PC-3 (cell line): Measurements from ENCODE around the gene SEMA4C.

Source experiments
- EZH2 ChIP-seq: fragments of 300-600 bp; sonication (generic); IDR thresholded peaks from one replicate; pipeline ENCODE4 v1.6.1; 2017; ENCODE audit warnings: antibody characterized with exemption, mild to moderate bottlenecking, low read length; ENCODE audit not compliant: unreplicated experiment
- EZH2phosphoT487 ChIP-seq: fragments of 300-600 bp; sonication (generic); IDR thresholded peaks from 2 replicates; pipeline ENCODE4 v1.6.1; 2018; ENCODE audit warnings: mild to moderate bottlenecking, antibody characterized with exemption, low read length, borderline replicate concordance
- TF ChIP-seq, protein P1 (sequence below): fragments of 300-600 bp; sonication (generic); conservative IDR thresholded peaks from 2 replicates; pipeline ENCODE4 v1.5.1; 2017; ENCODE audit warnings: antibody characterized with exemption, low read depth, mild to moderate bottlenecking, low read length

GRCh38 chr2:96898641-96899412 is 28.9 kb upstream of the SEMA4C start:
- TF ChIP-seq EZH2phosphoT487 (no peak), EZH2 (no peak)
- TF ChIP-seq, protein P1, sequence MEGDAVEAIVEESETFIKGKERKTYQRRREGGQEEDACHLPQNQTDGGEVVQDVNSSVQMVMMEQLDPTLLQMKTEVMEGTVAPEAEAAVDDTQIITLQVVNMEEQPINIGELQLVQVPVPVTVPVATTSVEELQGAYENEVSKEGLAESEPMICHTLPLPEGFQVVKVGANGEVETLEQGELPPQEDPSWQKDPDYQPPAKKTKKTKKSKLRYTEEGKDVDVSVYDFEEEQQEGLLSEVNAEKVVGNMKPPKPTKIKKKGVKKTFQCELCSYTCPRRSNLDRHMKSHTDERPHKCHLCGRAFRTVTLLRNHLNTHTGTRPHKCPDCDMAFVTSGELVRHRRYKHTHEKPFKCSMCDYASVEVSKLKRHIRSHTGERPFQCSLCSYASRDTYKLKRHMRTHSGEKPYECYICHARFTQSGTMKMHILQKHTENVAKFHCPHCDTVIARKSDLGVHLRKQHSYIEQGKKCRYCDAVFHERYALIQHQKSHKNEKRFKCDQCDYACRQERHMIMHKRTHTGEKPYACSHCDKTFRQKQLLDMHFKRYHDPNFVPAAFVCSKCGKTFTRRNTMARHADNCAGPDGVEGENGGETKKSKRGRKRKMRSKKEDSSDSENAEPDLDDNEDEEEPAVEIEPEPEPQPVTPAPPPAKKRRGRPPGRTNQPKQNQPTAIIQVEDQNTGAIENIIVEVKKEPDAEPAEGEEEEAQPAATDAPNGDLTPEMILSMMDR, result no peak
